Epithelial cell of proximal tubule (primary cell): ENCODE measurements around the gene TINAG. TPM values are rescaled to one million over a fixed set of nuclear protein-coding genes. Genes with fewer than 3 reads are reported as not detected.

Source experiments
- DNase-seq: peaks from one replicate; pipeline ENCODE4 v3.0.0-alpha.2; 2011; ENCODE audit warnings: low read depth
- H3K4me3 ChIP-seq: 2 replicates; pipeline ENCODE4 v1.5.1; 2011; ENCODE audit warnings: low read depth, mild to moderate bottlenecking, low read length
- total RNA-seq: library from RNA; depleted of rRNA; stranded (reverse); fragments of >200 nt; gene quantifications from 2 replicates; pipeline ENCODE4 v1.2.3, GENCODE V29; 2015
- TF ChIP-seq, protein P1 (sequence below): conservative IDR thresholded peaks from 2 replicates; pipeline ENCODE4 v1.5.1; 2012; ENCODE audit warnings: low read depth, mild to moderate bottlenecking, low read length

The TINAG gene
- total RNA-seq, 1 donor from 2014 or later, result 17.9 TPM

DNA sequence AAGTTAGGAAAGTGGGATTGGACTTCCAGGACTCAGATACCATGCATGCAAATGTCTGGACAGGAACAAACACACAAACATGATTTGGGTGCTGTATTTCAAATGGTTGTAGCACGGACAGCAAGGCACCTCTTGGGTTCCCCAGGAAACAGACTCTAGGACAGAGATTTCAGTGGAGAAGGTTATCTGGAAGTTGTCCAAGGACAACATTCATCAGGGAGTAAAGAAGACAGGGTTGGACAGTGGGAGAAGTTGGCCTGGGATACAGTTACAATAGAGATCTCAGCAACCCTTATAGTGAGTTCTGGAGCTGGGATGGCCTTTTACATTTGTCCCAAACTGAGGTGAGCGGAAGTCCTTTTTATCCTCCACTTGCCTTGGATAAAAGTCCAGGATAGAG, 19.8 kb upstream of the TINAG start:
- TF ChIP-seq, protein P1, sequence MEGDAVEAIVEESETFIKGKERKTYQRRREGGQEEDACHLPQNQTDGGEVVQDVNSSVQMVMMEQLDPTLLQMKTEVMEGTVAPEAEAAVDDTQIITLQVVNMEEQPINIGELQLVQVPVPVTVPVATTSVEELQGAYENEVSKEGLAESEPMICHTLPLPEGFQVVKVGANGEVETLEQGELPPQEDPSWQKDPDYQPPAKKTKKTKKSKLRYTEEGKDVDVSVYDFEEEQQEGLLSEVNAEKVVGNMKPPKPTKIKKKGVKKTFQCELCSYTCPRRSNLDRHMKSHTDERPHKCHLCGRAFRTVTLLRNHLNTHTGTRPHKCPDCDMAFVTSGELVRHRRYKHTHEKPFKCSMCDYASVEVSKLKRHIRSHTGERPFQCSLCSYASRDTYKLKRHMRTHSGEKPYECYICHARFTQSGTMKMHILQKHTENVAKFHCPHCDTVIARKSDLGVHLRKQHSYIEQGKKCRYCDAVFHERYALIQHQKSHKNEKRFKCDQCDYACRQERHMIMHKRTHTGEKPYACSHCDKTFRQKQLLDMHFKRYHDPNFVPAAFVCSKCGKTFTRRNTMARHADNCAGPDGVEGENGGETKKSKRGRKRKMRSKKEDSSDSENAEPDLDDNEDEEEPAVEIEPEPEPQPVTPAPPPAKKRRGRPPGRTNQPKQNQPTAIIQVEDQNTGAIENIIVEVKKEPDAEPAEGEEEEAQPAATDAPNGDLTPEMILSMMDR, result no peak
- DNase-seq, result no peak
- no peak overlapping the region for H3K4me3 ChIP-seq

DNA sequence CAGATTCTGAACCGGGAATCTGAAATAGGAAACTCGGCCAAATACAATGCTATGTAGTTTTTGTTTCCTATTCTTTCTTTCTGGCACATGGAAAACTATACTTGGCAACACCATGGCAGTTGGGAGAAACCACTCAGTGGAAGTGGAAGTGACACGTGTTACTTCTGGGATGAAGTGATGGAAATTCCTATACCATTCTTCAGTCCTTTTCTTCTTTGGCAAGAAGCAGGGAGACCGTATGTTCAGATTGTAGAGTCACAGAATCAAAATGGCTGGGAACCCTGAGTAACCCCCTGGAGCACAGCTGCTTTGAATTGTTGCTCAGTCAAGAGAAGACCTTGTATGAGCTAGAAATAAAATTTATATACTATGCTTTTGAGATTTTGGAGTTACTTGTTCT, 18.8 kb upstream of the TINAG start:
- TF ChIP-seq, protein P1, result no peak
- H3K4me3 ChIP-seq, result no peak overlapping the region
- no peak for DNase-seq

DNA sequence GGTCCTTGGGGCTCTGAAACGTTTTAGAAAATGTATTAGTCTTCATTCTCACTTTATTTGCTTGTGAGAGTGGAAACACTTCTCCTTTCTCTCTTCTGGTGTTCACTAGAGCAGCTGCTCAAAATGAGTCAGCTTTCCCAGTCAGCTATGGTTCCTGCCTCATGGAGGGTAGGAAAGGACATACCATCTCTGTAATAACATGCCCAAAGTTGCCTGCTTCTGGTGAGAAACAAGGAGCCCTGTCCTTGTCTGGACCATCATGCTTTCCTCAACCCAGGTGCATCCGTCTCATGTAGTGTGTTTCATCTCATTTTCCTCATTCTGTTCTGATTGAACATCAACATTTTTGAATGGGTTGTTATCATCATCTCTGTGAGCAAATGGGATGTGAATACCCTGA, 17.1 kb upstream of the TINAG start:
- TF ChIP-seq, protein P1, result no peak
- no peak overlapping the region for H3K4me3 ChIP-seq
- DNase-seq, result peak; percentile 80

DNA sequence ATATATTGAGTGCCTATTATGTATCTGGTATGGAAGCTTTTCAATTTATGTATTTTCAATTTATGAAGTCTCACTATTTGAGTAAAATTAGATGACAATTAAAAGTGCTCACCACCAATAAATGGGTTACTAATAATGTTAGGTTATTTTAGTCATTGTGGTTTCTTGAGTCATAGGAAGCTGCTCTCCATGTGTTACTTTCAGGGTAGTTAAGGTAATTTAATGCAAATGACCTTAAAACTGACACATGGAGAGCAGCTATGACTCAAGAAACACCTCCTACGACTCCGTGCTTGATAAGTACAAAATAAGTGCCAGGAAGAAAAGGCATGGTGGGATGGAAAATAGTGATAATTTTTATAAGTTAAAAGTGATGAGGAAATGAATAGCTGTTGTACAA, 16.5 kb upstream of the TINAG start:
- TF ChIP-seq, protein P1, result no peak
- no peak overlapping the region for H3K4me3 ChIP-seq
- DNase-seq, result peak; percentile 81

DNA sequence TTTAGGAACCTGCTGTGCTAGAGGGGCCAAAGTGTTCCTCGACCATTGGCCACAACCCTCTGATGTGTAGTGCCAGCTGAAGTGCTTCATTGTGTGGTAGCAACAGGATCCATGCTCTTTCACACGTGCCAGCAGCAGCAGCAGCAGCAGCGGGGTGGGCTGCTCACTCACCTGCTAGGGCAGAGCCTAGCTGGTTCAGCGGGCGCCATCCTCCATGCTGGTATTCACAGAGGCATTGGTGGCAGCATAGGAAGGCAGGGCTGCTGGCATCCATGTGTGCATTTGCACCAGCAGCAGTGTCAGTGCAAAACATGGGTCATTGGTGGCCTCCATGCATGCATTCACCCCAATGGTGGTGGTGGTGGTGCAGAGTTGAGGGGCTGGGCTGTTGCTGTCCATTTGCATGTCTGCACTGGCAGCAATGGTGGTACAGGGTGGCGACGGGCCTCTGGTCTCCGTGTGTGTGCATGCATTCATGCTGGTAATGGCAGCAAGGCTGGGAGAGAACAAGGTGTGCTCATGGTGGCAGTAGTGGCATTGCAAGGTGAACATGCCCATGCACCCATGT, 13.2 kb upstream of the TINAG start:
- DNase-seq, result no peak
- no peak overlapping the region for H3K4me3 ChIP-seq
- TF ChIP-seq, protein P1, result no peak

DNA sequence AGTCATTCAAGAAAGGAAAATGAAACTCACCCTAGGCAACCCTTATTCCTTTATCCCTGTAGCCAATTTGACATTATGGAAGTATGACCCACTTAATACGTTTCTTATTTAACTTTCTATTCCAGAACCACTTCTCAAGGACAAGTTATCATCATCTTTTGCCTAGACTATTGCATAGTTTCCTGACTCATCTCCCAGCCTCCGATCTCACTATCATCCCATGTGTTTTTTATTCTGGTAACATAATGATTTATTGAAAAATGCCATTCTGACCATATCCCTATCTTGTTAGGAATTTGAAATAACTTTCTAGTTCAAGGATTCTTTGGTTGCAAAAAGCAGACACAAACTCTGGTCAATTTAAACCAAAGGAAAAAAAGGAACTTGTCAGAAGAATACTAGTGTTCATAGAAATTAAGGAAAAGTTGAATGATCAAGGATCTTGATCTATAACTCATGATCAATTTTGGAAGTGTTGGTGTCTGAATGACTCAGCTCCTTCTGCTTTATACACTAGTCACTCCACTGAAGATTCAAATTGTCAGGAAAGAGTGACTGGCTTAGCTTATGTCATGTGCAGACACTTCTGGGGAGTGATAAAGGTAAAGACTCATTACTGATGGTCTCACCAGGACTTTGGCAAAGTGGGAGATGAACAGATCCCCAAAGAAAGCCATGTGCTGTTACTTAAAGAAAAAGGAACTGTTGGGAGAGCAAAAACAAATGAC, 8.5 kb upstream of the TINAG start:
- DNase-seq, result no peak
- TF ChIP-seq, protein P1, result no peak

DNA sequence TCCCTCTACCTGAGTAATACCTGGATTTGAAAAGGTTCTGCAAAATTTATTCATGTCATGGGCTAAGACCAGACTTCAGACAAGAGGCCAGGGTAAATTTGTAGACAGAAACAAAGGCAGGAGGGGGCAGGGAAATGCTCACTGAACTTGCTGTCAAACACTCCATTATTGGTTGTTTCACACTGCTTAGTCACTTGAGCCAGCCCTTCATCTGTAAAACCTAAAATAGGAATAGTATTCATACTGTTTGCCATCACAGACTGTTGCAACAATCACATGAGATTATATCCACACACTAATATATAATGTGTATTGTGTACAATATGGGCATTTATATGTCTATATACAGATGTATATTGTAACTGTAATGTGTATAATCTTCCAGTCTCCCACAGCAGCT, 6.5 kb upstream of the TINAG start:
- no peak overlapping the region for H3K4me3 ChIP-seq
- no peak for DNase-seq
- TF ChIP-seq, protein P1, result no peak

More for the DNA sequence above, 8.5 kb upstream of the TINAG start:
- no peak overlapping the region for H3K4me3 ChIP-seq
